ENCODE data around the gene BCL2L2.

Gene BCL2L2

GRCh38 chr14:23359722-23360447, 53.3 kb downstream of the BCL2L2 start:
- TF ChIP-seq POLR2AphosphoS5 (IDR thresholded peaks at IDR 0.05; ENCODE audit: low read depth) (no peak), GABPA (IDR thresholded peaks at IDR 0.05; ENCODE audit: low read depth) (no peak), REST (IDR thresholded peaks at IDR 0.05; ENCODE audit: insufficient replicate concordance, low read depth) (no peak), SPI1 (IDR thresholded peaks at IDR 0.05; ENCODE audit: borderline replicate concordance, low read depth) (no peak)
- TF ChIP-seq, protein P1, sequence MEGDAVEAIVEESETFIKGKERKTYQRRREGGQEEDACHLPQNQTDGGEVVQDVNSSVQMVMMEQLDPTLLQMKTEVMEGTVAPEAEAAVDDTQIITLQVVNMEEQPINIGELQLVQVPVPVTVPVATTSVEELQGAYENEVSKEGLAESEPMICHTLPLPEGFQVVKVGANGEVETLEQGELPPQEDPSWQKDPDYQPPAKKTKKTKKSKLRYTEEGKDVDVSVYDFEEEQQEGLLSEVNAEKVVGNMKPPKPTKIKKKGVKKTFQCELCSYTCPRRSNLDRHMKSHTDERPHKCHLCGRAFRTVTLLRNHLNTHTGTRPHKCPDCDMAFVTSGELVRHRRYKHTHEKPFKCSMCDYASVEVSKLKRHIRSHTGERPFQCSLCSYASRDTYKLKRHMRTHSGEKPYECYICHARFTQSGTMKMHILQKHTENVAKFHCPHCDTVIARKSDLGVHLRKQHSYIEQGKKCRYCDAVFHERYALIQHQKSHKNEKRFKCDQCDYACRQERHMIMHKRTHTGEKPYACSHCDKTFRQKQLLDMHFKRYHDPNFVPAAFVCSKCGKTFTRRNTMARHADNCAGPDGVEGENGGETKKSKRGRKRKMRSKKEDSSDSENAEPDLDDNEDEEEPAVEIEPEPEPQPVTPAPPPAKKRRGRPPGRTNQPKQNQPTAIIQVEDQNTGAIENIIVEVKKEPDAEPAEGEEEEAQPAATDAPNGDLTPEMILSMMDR (IDR thresholded peaks at IDR 0.05; ENCODE audit: insufficient read depth, low read length) = no peak
- Histone ChIP-seq H3K27me3 (ENCODE audit: insufficient read depth, poor library complexity, severe bottlenecking) (peaks cover 31% of the 10 kb centered on the region), H3K27ac (replicated peaks) (no peak overlapping the region), H3K4me3 (replicated peaks; ENCODE audit: insufficient read depth, low read length) (no peak overlapping the region)
- DNase-seq (ENCODE audit: low read depth in 1 of 2, low spot score in 1 of 2) = no peak

GRCh38 chr14:23360496-23360895, 53.9 kb downstream of the BCL2L2 start:
- no peak overlapping the region for H3K4me3 ChIP-seq (replicated peaks; ENCODE audit: insufficient read depth, low read length)
- DNase-seq (ENCODE audit: low read depth in 1 of 2, low spot score in 1 of 2) = no peak
- H3K27me3 ChIP-seq (ENCODE audit: insufficient read depth, poor library complexity, severe bottlenecking) = peaks cover 32% of the 10 kb centered on the region
- no peak overlapping the region for H3K27ac ChIP-seq (replicated peaks)
- TF ChIP-seq POLR2AphosphoS5 (IDR thresholded peaks at IDR 0.05; ENCODE audit: low read depth) (no peak), GABPA (IDR thresholded peaks at IDR 0.05; ENCODE audit: low read depth) (no peak), SPI1 (IDR thresholded peaks at IDR 0.05; ENCODE audit: borderline replicate concordance, low read depth) (no peak), REST (IDR thresholded peaks at IDR 0.05; ENCODE audit: insufficient replicate concordance, low read depth) (no peak)
- TF ChIP-seq, protein P1 (IDR thresholded peaks at IDR 0.05; ENCODE audit: insufficient read depth, low read length) = no peak

DNA sequence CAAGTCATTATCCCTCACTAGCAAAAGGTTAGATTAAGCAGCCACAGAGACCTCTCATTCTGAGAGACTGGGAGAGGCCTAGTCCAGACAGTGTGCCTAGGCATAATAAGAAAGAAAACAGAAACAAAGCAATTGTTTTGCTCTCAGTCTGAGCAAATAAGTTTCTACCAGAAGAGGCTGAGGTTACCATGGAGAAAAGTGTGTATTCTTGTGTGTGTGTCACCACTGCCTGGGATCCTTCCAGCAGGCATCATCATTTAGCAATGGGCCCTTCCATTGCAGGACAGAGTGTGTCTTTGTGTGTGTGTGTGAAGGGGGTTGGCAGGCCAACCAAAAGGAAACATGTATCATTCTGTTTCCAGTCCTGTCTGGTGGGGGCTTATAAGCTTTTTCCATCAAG, 54.7 kb downstream of the BCL2L2 start:
- Histone ChIP-seq H3K27ac (replicated peaks) (no peak overlapping the region), H3K27me3 (ENCODE audit: insufficient read depth, poor library complexity, severe bottlenecking) (peaks cover 37% of the 10 kb centered on the region), H3K4me3 (replicated peaks; ENCODE audit: insufficient read depth, low read length) (no peak overlapping the region)
- TF ChIP-seq, protein P1 (IDR thresholded peaks at IDR 0.05; ENCODE audit: insufficient read depth, low read length) = no peak
- TF ChIP-seq GABPA (IDR thresholded peaks at IDR 0.05; ENCODE audit: low read depth) (no peak), POLR2AphosphoS5 (IDR thresholded peaks at IDR 0.05; ENCODE audit: low read depth) (no peak)
- DNase-seq (ENCODE audit: low read depth in 1 of 2, low spot score in 1 of 2) = no peak
